HG02970 (cell line): ENCODE results near the gene ADIPOQ.
A peak's percentile ranks its signal among the peaks of the same experiment; 100 is the strongest.
"Not testable (repeated sequence)": the region's sequence is repeated elsewhere in the genome, so short reads cannot be mapped to it uniquely, and the experiment has no call there.

Experiments used
- ATAC-seq: cut with Tn5 transposase; IDR thresholded peaks from one replicate; pipeline ENCODE4 v1.9.1; 2021; ENCODE audit warnings: mild to moderate bottlenecking, moderate library complexity, moderate number of reproducible peaks; ENCODE audit not compliant: unreplicated experiment, low FRiP score

Gene ADIPOQ

GRCh38 chr3:186825872-186826409 is 16.6 kb upstream of the ADIPOQ start:
- ATAC-seq: no peak

- ATAC-seq: no peak
Measured at GRCh38 chr3:186826410-186826975, 16.0 kb upstream of the ADIPOQ start.

GRCh38 chr3:186826976-186827857 is 15.3 kb upstream of the ADIPOQ start:
- peak; percentile 84 for ATAC-seq

- no peak for ATAC-seq
Measured at GRCh38 chr3:186828340-186828739, 14.2 kb upstream of the ADIPOQ start.

GRCh38 chr3:186831798-186832197 is 10.7 kb upstream of the ADIPOQ start:
- ATAC-seq: no peak

GRCh38 chr3:186832276-186832675 is 10.2 kb upstream of the ADIPOQ start:
- ATAC-seq: no peak

- ATAC-seq: no peak
Measured at GRCh38 chr3:186839874-186840641, 2.5 kb upstream of the ADIPOQ start.

GRCh38 chr3:186841620-186842019 is 890 bp upstream of the ADIPOQ start:
- no peak for ATAC-seq

- no peak for ATAC-seq
Measured at GRCh38 chr3:186843039-186843432, 526 bp downstream of the ADIPOQ start.

- ATAC-seq: no peak
Measured at GRCh38 chr3:186844908-186845307, 2.4 kb downstream of the ADIPOQ start.

- no peak for ATAC-seq
Measured at GRCh38 chr3:186845756-186846155, 3.2 kb downstream of the ADIPOQ start.

- no peak for ATAC-seq
Measured at GRCh38 chr3:186847437-186847836, 4.9 kb downstream of the ADIPOQ start.

GRCh38 chr3:186849374-186849975 is 7.0 kb downstream of the ADIPOQ start:
- no peak for ATAC-seq

- not testable (repeated sequence) for ATAC-seq
Measured at GRCh38 chr3:186851835-186852234, 9.3 kb downstream of the ADIPOQ start.

GRCh38 chr3:186852994-186853393 is 10.5 kb downstream of the ADIPOQ start:
- ATAC-seq: no peak

- ATAC-seq: no peak
Measured at GRCh38 chr3:186854146-186854545, 11.6 kb downstream of the ADIPOQ start.

- no peak for ATAC-seq
Measured at GRCh38 chr3:186854954-186855353, 12.4 kb downstream of the ADIPOQ start.

GRCh38 chr3:186857743-186858142 is 15.2 kb downstream of the ADIPOQ start:
- no peak for ATAC-seq

- not testable (repeated sequence) for ATAC-seq
Measured at GRCh38 chr3:186865215-186865853, 22.8 kb downstream of the ADIPOQ start.

- not testable (repeated sequence) for ATAC-seq
Measured at GRCh38 chr3:186866095-186866494, 23.6 kb downstream of the ADIPOQ start.
